Activated T-helper 1 cell treated with anti-CD3 and anti-CD28 coated beads, Interleukin-2, amount 50 U/mL, for 16 hours (primary cell): Measurements from ENCODE around the gene VOPP1.
"Not testable (repeated sequence)": the region's sequence is repeated elsewhere in the genome, so short reads cannot be mapped to it uniquely, and the experiment has no call there.

Source experiments
- DNase-seq, 2 donors: peaks; one replicate each; pipeline ENCODE4 v3.0.0-alpha.2; 2020; ENCODE audit warnings: low read depth in 1 of 2, low spot score in 1 of 2

VOPP1 gene

GRCh38 chr7:55512635-55513191 lies 59.6 kb downstream of the VOPP1 start:
- no peak for DNase-seq

DNA sequence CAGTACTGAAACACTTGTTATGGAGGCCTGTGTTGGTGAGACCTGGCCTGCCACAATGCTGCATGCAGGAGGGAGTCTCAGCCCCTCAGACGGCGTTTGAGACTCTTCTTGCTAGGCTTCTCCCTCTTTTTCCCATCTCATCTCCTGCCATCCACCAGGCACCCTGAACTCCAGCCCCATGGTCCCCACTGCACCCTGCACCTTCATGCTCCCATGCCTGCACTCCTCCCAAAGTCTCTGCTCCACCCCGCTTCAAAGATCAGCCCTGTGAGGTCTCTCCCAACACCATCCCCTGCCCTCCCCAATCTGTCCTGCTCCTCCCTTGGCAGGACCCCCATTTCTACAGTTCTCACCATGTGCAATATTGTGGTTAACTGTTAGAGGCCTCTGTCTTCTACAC lies 61.7 kb downstream of the VOPP1 start:
- no peak for DNase-seq

GRCh38 chr7:55510206-55510605 lies 62.1 kb downstream of the VOPP1 start:
- not testable (repeated sequence) for DNase-seq

DNA sequence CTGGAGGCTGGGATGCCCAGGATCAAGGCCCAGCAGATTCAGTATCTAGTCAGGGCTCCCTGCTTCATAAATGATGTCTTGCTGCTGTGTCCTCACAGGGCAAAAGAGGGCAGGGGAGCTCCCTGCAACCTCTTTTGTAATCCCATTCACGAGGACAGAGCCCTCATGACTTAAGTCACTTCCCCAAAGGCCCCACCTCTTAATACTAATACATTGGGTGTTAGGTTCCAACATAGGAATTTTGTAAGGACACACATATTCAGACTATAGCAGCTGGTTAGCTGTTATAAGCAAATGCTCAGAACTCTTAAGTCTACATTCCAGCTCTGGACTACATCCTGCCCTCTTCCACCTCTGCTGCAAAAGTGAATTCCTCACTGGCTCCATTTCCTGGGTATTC lies 63.0 kb downstream of the VOPP1 start:
- no peak for DNase-seq

DNA sequence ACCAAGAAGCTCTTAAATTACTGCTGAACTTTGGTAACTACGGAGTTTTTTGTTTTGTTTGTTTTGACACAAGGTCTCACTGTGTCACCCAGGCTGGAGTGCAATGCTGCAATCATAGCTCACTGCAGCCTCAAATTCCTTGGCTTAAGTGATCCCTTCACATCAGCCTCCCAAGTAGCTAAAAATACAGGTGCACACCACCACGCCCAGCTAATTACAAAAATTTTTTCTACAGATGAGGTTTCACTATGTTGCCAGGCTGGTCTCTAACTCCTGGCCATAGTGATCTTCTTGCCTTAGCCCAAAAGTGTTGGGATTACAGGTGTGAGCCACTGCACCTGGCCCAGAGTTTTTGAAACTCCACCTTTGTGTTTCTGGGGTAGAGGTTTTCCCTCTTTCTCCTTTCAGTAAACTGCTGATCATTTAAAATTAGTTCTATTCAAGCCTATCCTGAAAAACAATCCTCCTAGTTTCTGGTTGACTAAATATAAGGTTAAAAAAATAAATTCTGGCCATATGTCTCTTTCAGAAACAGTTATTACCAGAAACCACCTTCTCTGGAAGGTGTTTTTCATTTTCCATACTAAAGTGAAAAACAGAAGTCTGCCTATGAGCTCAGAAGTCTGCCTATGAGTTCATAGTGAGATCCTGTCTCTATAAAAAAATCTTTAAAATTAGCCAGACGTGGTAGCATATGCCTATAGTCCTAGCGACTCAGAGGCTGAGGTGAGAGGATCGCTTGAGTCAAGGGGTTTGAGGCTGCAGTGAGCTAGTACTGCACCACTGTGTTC lies 63.9 kb downstream of the VOPP1 start:
- no peak for DNase-seq

DNA sequence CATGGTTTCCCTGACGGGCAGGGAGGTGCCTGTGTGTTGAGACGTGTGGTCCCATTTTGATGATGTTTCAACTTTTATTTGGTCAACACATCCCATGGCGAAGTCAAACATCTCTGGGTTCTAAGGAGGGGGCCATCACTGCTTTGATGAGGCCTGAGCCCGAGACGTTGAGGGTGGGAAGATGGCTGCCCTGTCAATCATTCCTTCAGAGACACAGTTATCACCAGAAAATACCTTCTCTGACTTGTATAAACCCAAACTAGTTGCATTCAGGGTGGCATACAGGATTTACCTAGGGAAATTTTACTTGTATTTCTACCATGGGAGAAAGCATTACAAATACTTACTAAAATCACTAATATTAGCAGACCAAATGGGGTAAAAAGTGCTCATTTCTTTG lies 64.6 kb downstream of the VOPP1 start:
- DNase-seq, result no peak

DNA sequence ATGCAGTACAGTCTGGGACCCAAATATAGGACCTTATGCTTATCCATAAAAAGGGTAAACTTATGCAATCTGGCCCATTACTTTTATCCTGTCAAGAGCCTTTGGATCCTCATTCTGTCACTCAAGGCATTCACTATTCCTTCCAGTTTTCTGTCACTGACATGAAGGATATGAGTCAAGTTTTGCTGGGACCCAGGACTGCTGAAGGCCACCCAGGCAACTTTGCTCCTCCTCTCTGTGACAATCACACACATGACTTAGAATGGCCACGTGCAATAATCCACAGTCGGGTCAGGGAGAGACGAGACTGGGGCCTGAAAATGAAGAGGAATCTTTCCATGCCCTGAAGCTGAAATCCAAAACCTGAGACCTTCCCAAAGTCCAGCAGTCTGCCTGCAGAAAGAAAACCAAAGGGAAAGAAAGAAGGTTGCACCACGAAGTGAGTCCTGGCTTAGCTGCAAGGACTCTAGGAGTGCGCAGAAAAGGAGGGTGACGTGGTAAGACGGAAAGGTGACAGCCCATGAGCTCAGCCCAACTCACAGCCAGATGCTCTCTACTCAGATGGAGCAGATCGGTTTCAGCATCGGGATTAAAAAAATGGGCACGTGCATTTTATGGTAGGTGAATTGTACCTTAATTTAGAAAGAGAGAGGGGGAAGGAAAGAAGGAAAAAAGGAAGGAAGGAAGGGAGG lies 67.2 kb downstream of the VOPP1 start:
- no peak for DNase-seq

GRCh38 chr7:55504093-55504859 lies 68.0 kb downstream of the VOPP1 start:
- DNase-seq, result no peak

DNA sequence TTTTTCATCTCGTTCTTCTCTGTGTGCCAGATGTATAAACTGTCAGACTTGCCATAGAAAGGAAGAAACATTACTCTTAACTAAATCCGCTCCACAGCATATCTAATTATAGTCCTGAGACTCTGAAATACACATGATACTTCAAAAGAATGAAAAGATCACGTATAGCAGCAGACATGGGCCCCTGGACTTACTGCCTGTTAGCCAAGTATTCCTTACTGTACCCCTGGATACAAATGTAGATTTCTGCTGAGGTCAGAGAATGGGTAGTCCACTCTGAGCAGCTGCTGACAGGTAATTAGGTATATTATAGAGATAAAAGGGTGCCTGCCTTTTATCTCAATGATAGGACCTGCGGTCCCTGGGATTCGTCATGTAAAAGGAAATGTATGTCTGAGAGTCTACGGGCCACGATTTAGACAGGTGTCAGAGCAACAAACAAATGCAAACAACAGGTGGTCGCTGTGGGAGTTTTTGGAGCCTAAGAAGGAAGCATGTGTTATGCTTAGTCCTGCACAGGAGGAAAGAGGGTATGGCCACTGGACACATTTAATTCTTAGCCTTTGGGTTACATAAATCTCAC lies 69.4 kb downstream of the VOPP1 start:
- no peak for DNase-seq

DNA sequence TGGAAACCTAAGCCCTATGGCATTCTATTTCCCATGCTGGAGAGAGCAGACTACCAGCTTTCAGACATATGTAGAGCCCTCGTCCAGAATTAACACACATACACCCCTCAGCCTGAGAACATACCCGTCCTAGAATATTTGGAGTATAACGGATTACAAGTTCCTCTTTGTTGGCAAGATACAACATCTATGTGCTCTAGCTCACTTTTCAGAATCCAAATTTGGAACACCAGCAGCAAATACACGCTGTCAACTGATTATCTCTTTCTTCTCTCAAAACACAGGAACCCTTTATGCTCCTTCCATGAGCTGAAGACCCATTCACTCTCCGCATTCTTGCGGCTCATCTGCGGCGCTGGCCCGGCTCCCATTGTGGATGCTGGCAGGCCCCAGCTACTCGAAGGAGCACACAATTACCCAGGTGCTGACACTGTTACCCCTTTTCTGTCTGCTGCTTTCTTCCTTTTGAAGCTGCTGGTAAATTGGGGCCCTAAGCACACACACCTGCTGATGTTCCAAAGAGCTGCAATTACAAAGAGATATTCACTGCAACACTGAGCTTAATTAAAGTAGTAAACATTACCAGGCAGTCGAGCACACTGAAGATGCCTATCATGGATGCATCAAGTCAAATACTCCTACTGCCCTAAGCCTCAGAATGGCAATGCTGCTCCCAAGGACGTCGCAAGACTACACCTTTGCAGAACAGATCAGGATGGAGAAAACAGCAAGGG lies 70.0 kb downstream of the VOPP1 start:
- no peak for DNase-seq

GRCh38 chr7:55501611-55502010 lies 70.7 kb downstream of the VOPP1 start:
- no peak for DNase-seq

- DNase-seq, result no peak
Observed at GRCh38 chr7:55500117-55500756, 72.1 kb downstream of the VOPP1 start.

- no peak for DNase-seq
Observed at GRCh38 chr7:55499591-55499990, 72.7 kb downstream of the VOPP1 start.

DNA sequence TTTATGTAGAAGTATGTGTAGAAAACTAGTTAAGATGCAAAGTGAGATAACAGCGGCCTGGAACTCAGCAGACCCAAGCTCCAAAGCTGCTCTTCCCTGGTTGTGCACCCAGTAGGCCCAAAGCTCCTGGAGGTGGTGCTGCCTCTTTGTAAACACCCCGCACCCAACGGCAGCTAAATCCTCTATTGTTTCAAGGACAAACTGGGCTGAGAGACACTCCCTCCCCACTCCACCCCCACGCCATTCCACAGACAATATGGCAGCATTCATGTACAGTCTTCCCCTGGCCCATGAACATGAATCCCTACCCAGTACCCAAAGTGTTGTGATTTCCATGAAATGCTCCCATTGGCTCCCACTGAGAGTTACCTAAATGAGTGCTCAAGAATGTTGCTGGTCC lies 73.5 kb downstream of the VOPP1 start:
- no peak for DNase-seq

GRCh38 chr7:55498142-55498541 lies 74.2 kb downstream of the VOPP1 start:
- no peak for DNase-seq

- DNase-seq, result no peak
Observed at GRCh38 chr7:55497521-55497920, 74.8 kb downstream of the VOPP1 start.

- DNase-seq, result no peak
Observed at GRCh38 chr7:55496906-55497305, 75.4 kb downstream of the VOPP1 start.

DNA sequence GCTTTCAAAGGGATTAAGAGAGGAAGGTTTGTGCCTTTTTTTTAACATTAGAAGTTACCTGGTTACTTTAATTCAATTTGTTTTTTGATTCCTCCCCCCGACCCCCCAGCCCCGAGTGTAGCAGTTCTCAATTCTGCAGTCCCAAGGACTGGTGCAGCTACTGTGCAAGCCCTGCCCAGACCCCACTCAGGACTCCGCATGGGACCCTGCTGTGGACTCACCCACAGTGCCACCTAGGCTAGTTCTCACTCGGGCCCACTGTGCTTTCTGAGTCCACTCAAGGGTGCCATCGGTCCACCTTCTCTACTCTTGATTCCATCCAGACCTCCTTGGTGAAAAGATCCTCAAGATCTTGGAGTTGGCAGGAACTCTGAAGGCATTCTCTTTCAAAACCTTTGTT lies 77.4 kb downstream of the VOPP1 start:
- DNase-seq, result no peak

DNA sequence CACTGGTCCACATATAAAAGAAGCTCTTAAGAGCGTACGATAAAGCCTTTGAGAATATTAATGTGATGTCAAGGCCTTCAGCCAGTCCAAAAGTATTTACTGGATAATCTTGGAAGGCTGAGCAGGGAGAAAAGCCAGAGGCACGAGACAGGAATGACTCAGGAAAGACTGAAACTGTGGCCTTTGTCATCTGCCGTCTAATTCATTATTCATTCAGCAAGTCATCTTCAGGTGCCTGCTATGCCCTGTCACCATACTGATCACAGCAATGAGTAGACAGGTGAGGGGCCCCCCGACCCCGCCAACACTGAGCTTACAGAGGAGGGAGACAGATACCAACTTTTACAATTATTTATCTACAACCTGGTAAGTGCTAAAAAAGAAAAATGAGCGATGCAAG lies 78.9 kb downstream of the VOPP1 start:
- DNase-seq, result no peak

GRCh38 chr7:55491346-55491745 lies 81.0 kb downstream of the VOPP1 start:
- DNase-seq, result no peak
